Measurements from ENCODE around the gene PLEKHG4.
A peak's percentile ranks its signal among the peaks of the same experiment; 100 is the strongest.

PLEKHG4 gene

DNA sequence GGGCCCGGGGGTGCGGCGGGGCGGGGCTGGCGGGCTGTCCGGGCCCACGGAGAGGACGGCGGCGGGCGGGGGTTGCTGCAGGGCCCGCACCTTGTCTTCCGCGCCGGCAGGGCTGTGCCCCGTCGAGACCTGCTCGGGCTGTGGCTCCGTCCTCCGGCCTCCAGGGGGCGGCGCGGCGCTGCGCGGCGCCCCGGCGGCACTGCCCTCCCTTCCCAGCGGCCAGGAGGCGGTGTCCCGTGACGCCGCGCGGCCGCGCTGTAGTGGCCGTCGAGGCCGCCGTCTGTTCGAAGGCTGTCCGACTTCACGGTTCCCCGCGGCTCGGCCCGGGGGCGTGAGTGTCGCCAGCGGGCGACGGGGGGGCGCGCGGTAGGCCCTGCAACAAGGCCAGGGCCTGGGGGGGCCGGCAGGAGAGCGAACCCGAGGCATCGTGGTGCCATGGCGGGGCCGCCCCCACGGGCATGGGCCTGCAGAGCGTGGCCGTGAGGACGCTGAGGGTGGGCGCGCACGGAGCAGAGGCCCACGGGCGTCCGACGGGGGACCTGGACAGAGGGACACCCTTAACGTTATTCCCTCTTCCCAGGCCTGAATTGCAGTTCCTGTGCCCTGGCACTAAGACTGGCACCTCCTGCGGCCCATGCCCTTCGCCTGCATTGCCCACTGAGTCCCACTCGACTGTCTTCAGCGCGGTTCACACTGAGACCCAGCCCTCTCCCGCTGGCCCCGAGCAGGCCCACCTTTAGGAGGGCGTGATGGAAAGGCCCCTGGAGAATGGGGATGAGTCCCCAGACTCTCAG is at the start of gene PLEKHG4:
Gene PLEKHG4, plus strand, starts transcription at position 237 of the 794 bp plus-strand sequence. Its CDS starts 513 bp downstream, at position 750.
- DNase-seq (ENCODE audit: low read depth, low spot score): peak; percentile 69

DNA sequence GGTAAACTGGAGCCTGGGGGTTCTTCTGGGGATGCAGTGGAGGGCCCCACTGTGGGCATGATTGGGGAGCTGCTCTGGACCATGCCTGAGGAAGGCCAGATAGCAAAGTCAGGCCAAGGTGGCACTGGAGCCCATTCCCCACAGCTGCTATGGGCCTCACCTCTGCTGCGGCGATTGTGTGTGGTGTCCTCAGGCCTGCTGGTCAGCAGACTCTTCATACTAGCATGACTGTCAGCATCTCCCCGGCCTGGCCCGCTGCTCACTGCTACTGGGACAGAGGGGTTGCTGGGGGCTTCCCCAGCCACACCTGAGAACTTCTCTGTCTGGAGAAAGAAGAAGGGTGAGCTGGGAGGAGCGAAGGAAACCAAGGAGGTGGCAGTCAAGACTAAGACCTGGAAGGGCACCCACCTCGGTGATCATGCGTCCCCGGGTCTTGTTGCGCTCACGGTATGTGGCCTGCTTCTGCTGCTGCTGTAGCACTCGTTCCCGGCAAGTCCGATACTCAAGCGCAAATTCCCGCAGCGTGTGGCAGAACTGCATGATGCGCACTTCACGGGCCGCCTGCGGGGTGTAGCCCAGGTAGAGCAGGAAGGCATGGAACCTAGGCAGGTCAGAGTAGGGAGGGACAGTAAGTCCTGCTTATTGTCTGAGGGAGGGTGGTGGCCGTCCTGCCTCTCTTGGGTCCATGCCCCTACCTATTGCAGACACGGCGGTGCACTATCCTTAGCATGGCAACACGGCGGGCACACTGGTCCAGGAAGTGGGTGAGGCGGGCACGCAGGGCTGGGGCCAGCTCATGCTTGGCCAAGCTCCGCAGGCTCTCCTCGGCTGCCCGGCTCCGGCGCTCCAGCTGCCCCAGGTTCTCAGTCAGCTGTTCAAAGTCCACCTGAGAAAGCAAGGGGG is 49.2 kb upstream of the PLEKHG4 start:
- DNase-seq (ENCODE audit: low read depth, low spot score): no peak

GRCh38 chr16:67230809-67231660 is 48.3 kb upstream of the PLEKHG4 start:
- DNase-seq (ENCODE audit: low read depth, low spot score): no peak

- DNase-seq (ENCODE audit: low read depth, low spot score): no peak
These were observed 45.7 kb upstream of the PLEKHG4 start for GRCh38 chr16:67233596-67233995.

DNA sequence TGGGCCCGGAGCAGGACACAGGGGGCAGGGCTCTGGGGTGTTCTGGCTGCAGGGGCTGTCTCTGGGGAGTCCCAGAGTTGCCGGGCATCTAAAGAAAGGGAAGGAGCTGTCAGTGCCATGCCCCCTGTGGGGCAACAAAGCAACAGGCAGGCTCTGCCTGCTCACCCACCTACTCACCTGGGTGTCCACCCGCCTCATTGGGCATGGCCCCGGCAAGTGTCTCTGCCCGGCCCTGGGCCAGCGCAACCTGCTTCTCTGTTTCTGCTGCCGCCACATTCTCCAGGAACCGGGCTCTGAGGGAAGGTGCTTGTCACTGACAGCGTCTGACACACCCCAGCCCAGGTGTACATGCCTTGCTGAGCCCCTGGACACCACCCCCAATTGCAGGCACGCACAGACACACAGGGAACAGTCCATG is 45.1 kb upstream of the PLEKHG4 start:
- no peak for DNase-seq (ENCODE audit: low read depth, low spot score)

DNA sequence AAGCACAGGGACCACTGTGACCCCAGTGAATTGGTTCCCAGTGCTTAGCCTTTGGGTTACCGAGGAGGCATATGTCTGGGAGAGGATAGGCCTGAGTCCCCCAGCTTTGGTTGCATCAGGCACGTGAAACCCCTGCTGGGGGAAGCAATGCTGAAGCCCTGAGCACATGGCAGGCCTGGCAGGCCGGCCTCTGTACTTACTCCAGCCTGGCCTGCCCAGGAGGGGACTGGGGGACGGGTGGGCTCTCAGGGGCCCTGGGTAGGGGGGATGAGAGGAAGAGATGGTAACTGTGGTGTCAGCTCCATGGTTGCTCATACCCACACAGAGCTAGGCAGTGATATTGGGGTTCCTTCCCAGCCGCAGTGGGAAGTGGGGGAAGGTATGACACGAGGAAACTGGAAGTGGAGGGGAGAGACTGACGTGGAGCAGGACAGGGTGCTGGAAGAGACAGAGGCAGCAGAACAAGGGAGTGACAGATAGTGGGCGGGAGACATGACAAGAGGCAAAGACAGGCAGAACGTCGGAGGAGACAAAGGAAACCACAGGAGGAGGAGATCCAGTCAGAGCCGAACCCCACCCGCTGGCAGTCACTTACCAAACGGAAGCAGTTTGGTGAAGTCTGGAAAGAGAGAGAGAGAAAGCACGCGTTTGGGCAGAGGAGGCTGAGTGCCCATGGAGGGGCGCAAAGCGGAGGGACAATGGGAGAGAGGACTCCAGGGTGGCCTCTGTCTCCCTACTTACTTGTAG is 43.3 kb upstream of the PLEKHG4 start:
- DNase-seq (ENCODE audit: low read depth, low spot score): no peak

DNA sequence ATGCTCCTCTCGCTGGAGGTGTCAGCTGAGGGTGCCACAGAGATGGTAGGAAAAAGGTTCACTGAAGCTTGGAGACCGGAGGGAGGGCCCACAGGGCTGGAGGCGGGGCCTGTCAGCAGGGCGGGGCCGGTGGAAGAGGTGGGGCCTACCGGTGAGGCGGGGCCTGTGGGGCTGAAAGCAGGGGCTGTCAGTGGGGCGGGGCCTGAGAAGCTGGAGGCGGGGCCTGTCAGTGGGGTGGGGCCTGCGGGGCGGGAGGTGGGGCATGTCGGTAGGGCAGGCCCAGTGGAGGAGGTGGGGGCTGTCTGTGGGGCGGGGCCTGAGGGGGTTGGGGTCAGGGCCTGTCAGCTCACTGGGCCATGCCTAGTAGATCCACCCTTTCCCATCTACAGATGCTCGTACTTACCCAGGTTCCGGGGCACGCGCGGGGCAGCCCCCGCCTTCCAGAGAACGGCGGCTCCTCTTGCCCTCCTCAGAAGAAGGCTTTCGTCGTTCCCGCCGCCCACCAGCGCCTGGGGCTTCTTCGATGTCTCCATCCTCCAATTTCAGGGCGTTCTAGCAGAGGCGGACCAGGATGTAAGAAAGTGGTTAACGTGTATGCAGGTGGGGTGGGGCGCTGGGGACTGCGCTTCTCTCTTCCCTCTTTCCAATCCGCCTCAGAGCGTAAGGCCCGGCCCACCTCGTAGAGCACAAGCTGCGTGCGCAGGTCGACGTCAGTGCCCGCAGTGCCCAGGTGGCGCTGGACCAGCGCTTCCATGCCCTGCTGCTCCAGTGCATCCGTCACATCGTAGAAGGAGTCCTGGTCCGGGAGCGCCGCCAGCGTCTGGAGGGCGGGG is 42.6 kb upstream of the PLEKHG4 start:
- DNase-seq (ENCODE audit: low read depth, low spot score): peak; percentile 41

DNA sequence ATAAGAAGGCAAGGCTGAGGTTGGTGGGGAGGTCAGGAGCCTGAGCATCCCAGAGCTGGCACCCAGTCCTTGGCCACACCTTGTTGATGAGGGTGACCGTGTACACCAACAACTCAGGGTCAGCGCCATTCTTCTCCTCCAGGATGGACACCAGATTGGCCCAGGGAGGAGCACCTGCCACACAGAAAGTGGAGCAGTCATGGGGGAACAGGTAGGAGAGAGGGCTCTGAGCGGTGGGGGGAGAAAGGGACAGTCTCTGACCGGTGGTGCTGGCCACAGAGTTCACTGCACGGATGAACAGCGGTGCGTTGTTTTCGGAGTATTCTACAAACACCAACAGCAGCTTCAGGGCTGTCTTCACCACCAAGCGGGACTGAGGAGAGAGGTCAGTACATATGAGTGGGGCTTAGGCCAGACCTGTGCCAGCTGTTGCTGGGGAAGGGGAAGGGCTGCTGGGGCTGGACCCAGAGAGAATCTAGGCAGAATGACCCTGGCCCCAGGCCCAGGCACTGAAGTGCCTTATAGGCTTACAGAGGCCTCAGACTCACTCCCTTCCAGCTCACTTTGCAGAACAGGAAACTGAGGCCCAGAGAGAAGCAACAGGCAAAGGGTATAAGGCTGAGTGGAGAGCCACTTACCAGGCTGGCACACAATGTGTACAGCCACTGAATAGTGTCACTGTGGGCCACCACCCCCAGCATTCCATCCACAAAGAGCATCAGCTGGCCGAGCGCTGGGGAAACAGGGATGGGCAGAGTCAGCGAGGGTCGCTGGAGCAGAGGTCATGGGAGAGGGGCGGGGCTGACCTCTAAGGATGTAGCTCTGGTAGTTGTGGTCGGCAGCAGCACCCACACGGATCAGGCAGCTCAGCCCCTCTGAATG is 41.7 kb upstream of the PLEKHG4 start:
- DNase-seq (ENCODE audit: low read depth, low spot score): no peak

GRCh38 chr16:67238278-67238575 is 41.1 kb upstream of the PLEKHG4 start:
- no peak for DNase-seq (ENCODE audit: low read depth, low spot score)

DNA sequence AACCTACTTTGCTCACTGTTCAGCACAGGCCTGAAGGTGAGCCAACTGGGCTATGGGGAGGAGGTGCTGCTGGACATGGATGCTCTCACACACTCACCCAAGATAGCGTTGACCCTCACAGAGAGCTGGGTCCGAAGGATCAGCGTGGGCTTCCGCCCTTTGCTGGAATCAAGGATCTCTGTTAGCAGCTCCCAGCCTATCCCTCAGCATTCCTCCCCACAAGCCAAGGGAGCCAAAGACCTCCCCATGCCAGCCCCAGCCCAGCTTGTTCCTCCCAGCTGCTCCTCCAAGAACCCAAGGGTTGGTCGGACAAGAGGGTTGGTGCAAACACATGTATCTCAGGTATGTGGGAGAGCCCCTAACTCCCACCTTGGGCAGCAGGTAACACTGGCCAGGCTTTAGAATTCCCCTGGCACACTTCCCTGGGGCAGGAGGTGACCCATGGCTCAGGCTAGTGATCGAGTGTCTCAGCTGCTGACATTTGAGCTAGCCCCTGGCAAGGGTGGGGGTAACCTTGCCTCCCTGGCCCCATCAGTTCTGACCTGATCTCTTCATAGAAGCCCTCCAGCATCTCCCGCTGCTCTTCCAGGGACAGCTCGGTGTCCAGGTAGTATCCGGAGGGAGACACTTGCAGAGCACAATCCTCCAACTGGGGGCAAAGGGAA is 40.4 kb upstream of the PLEKHG4 start:
- DNase-seq (ENCODE audit: low read depth, low spot score): no peak

DNA sequence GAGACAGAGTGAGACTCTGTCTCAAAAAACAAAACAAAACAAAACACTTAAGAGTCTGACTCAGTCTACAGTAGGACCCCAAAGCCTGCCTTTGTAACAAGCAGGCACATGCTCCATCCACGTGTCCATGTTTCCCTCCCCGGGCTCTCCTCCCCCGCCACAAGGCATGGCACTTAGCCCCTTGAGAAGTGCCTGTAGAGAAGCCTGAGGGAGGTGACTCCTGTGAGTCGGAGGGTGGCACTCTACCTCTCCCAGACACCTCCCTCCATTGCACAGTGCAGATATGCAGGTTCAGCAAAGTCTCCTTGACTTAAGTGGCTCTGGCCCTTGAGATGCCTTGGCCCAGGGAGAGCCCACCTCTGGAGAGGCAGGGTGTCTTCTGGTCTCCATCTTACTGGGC is 38.8 kb upstream of the PLEKHG4 start:
- no peak for DNase-seq (ENCODE audit: low read depth, low spot score)

DNA sequence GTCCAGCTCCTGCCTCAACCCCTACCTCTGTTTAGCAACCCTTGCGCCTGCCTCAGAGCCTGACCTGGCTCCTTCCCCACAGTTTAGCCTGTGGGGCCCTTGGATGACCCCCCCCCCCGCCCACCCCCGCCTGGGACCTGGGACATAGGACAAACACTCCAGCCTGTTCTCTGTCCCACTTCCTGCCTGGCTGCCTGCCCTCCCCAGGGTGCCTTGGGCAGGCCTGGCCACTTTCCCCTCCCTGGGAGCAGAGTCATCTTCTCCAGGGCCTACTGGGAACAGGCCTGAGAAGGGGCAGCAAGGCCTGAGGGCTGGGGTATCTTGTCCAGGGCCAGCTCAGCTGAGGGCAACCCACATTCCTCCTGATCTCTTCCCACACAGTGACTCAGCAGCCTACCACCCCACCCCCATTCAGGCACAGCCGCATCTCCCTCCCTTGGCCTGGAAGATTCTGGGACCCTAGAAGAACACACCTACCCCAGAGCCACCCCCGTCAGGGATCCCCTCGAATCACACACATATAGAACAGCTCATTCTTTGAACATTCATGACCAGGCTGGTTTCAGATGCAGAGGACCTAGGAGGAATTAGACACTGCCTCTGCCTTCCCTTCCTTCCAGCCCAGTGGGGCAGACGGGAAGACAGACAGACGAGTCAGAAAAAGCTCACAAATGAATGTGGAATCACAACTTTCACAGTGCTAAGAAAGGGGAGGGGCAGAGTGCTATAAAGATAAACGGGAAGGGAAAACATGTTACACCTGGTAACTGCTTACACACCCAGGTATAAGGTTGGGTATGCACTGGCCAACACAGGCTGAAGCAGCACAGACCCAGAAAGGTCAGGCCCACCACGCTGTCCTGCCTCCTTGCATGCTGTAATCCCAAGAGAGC is 38.1 kb upstream of the PLEKHG4 start:
- no peak for DNase-seq (ENCODE audit: low read depth, low spot score)

DNA sequence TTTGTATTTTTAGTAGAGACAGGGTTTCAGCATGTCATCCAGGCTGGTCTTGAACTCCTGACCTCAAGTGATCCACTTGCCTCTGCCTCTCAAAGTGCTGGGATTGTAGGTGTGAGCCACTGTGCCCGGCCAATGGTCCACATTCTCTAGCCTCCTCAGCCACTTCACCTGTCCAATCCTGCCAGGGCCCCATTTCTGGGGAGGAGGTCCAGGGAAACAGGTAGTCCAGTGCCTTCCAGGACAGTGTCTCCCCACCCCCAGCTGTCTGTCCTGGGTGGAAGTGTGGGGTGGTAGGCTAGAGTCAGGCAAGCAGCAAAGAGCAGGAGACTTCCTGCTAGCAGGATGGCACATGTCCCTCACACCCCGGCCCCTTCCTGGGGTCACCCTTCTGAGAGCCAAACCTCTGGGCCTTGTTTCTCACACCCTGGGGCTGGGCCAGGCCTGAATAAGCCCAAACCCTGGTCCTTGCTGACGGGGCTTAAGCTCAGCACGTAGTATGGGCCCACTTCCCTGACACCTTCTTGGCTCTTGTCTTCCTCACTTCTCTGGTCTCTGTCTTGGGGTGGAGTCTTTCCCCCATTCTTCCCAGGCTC is 37.1 kb upstream of the PLEKHG4 start:
- no peak for DNase-seq (ENCODE audit: low read depth, low spot score)

- DNase-seq (ENCODE audit: low read depth, low spot score): no peak
These were observed 35.9 kb upstream of the PLEKHG4 start for GRCh38 chr16:67243481-67243880.

- peak; percentile 58 for DNase-seq (ENCODE audit: low read depth, low spot score)
These were observed 34.7 kb upstream of the PLEKHG4 start for GRCh38 chr16:67244387-67245185.

DNA sequence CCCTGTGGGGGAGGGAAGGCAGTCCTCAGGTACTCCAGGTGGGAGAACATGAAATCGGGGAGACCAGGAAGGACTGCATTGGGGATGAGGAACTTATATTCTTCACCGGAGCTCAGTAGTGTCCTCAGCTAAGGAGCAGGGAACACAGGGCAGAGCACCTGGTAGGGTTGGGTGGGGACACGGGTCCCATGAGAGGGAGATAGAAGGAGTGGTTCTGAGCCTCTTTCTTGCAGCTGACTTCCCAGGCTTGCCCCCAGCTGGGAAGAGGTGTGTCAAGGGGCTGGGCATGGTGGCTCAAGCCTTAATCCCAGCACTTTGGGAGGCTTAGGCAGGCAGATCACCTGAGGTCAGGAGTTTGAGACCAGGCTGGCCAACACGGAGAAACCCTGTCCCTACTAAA is 34.1 kb upstream of the PLEKHG4 start:
- DNase-seq (ENCODE audit: low read depth, low spot score): no peak
